HepG2 (cell line): ENCODE results near the gene MATN1.

Experiments used
- GABPA ChIP-seq, 2 experiments: IDR thresholded peaks; 2 replicates each; pipeline ENCODE4 v1.6.1; 2011 to 2016; ENCODE audit warnings: low read depth in 2 of 2, low read length in 1 of 2, missing biosample characterization in 1 of 2, missing genetic modification characterization in 1 of 2
- MEF2D ChIP-seq: sonication (generic); formaldehyde crosslinking; IDR thresholded peaks from 2 replicates; pipeline ENCODE4 v1.5.1; 2020; ENCODE audit warnings: mild to moderate bottlenecking, missing genetic modification reagents
- ZNF253 ChIP-seq: sonication (generic); formaldehyde crosslinking; IDR thresholded peaks from 2 replicates; pipeline ENCODE4 v1.8.0; 2022; ENCODE audit warnings: mild to moderate bottlenecking, missing genetic modification reagents, borderline replicate concordance
- ZNF335 ChIP-seq: sonication (generic); formaldehyde crosslinking; IDR thresholded peaks from 2 replicates; pipeline ENCODE4 v1.4.0; 2020; ENCODE audit warnings: missing genetic modification reagents

DNA sequence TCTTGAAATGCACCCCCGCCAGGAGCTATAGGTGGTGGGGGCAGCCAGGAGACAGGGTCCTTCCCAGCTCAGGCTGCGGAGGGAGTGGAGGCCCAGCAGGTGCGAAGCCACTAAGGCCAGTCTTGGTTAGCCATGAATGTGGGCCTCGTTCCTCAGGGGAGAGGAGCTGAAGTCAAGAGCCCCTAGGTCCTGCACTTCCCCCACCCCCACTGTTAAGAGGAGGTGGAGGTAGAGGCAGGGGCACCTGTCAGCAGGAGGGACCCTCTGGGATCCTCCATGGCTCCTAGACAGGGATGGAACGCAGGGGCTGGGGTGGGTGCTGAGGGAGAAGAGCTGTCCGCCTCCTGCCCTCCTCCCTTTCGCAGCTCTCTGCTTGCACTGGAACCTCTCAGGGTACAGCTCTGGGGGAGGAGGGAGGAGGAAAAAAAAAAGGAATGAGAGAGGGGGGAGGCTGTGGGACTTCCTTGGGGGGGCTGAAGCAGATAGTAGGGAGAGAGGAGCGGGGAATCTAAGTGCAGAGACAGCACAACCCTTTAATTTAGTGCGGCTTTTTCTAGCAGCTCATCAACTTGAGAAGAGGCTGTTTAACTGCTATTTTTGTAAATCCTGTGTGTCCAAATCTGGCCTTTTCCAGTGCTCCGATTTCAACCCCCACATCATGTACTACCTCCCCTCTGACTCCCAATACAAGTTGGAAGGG lies 37.0 kb downstream of the MATN1 start:
- TF ChIP-seq ZNF253 (CRISPR knock-in tag) (no peak), MEF2D (CRISPR knock-in tag) (no peak), GABPA (IDR thresholded peaks at IDR 0.05; ENCODE audit: low read depth, low read length) (no peak), GABPA (CRISPR knock-in tag; IDR thresholded peaks at IDR 0.05; ENCODE audit: low read depth) (no peak), ZNF335 (CRISPR knock-in tag) (no peak)
